ENCODE data around the gene NR2C1.

- TF ChIP-seq CTCF (IDR thresholded peaks at IDR 0.05) (no peak), POLR2A (IDR thresholded peaks at IDR 0.05) (no peak)
Observed at GRCh38 chr12:95083471-95083870, 10.1 kb upstream of the NR2C1 start.
